ENCODE results near the gene CCDC152. TPM values are rescaled to one million over a fixed set of nuclear protein-coding genes. Genes with fewer than 3 reads are reported as not detected.
A peak's percentile ranks its signal among the peaks of the same experiment; 100 is the strongest.
"Not testable (repeated sequence)": the region's sequence is repeated elsewhere in the genome, so short reads cannot be mapped to it uniquely, and the experiment has no call there.

The CCDC152 gene
- total RNA-seq, 1 donor from 2014 or later, result 5.2 TPM

DNA sequence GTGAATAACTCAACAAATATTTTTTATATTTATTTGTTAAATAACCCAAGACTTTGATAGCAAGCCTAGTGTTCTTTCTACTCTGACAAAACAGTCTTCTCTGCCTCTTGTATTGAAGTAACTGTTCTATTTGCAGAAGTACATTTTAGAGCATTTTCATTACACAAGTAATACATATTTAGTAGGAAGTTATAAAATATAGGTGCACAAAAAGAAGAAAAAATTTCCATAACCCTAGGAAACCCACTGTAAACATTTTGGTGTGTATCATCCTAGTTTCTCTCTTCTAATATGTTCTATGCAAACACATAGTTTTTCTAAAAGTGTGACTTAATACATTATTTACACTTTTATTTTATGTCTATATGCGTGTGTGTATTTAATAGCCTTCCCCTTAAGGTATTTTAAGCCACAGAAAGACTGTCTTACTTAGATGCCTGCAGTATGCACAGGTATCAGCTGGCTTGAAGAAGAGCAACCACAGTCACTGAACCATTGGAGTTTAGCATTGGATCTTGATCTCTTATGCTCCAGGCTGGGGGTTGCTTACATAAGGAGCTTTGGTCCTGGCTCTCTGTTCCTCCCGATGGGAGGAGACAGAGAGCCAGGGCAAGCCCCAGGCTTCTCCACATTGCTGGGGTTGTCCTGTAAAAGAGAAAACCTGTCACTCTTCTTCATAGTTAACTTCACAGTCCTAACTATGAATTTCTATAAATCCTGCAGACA is 51.3 kb downstream of the CCDC152 start:
- no peak for DNase-seq (ENCODE audit: low spot score)
- intact Hi-C loops (cut with DNase I), result loop anchor here (10.0 kb wide), 1 partner anchor 77 kb away; no protein-coding TSS in a partner anchor
- ATAC-seq, result peak; percentile 14

DNA sequence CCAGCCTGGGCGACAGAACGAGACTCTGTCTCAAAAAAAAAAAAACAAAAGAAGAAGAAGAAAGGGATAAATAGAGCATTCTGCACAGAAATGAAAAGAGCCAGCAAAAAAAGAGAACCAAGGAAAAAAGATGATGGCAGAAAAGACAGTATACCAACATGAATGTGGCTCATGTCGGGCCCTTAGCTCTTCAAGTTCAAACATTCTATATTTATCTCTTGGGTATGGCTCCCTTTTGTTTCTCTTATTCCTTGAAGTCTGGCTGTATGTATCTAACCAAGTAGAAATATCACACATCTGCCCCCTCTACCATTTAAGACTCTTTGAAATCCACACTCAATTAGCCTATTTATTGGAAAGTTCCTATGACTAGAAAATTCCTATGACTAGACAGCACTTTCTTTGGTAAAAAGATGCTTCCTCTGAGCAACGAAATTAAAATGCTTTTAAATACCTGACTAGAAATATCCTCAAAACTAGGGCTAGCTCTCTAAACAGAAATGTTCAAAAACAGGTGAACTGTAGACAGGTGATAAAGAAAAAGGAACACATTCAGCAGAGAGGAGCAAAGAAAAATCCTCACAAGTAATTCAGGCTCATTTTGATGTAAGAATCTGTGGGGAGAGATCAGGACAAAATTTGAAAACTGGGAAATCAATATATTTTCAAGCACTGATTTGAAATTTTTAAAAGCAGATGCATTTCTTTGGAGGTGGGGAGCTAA is 52.4 kb downstream of the CCDC152 start:
- intact Hi-C loops (cut with DNase I), result loop anchor here (10.0 kb wide), 1 partner anchor 76 kb away; no protein-coding TSS in a partner anchor
- ATAC-seq (no peak), DNase-seq (ENCODE audit: low spot score) (no peak)

DNA sequence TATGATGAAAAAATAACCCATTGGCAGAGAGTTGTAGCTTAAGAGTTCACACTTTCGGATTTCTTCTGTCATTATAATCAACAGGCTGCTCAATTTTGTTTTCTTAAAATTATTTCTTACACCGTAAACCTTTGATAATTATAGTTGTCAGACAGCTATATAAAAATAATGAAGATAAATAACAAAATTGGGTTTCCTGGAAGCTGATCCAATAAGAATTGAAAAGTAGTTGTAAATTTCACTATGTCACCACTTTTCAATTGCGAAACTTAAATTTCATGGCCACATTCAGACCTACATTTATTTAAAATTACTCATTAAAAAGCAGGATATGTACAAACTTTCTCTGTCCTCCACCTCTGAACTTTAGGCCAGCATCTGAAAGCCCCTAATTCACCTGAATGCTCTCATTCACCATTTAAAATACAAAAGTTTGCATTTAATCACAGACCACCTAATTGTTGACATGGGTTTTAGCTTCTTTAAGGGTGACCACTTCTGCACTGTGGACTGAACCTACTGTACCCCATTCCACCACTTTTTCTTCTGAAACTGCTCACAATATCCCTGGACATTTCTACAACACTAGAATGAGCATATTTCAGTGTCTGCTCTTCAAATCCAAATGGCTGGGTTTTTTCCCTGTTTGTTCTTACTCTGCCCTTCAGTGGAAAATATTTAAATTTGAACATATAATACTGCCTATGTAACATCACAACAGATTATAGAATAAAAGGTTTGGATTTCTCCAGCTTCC is 54.4 kb downstream of the CCDC152 start:
- ATAC-seq, result peak; percentile 43
- no peak for DNase-seq (ENCODE audit: low spot score)
- intact Hi-C loops (cut with DNase I), result no loop called here

DNA sequence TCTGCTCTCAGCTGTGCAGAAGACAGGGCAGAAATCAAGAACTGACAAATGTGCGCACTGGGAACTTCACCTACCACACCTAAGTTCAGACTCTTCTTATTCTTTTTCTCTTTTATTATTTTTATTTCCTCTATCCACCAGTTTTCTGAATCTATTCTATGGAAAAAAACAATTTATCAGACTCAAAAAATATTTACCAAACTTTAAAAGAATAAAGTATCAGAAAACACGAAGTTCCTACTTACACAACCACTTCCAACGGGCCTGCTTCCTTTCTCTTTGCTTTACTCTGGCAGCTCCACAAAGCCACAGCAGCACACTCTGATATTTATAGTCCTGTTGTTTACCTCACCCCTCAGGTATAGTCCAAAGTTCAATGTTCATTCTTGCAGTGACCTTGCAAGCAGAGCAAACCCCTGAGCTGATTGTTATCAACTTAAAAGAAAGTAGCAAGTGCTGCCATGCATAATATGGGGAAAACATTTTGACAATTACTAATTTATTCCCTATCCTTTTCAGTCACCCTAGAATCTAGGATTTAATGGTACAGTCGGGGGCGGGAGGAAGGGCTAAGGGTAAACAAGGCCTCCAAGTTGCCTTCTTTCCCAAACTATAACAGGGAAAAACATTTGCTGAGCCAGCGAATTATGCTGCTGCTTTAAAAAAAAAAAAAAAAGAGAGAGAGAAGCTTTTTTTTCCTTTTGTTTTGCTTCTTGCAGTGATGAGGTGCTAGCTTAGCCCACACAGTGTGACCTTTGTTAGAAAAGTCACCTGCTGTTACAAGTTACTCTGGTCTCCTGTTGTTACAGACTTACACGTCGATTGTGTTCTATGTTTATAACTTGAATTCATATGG is 55.2 kb downstream of the CCDC152 start, which contains the start of gene SELENOP:
Gene SELENOP (minus strand): TSS at position 302 of the 856 bp plus-strand sequence. CDS start 3,539 bp downstream, outside the sequence.
- peak; percentile 72 for DNase-seq (ENCODE audit: low spot score)
- intact Hi-C loops (cut with DNase I), result no loop called here
- ATAC-seq, result peak; percentile 96

DNA sequence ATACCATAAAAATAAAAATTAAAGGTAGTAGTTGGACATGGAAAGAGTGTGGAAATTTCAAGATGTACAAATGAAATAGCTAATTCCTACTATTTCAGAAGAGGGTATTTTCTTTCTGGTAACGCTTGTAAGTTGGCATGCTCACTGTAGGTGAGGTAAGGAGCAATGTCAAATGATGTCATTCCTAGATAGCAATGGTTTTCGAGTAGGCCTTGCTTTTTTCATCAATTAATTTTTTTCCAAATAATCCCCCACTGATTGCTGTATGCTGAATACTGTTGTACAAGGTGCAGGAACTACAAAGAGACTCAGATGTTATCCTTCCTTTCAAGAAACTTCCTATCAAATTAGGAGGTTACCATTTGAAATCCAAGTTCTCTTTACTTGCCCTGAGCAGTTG is 56.0 kb downstream of the CCDC152 start:
- intact Hi-C loops (cut with DNase I), result no loop called here
- DNase-seq (ENCODE audit: low spot score), result no peak

DNA sequence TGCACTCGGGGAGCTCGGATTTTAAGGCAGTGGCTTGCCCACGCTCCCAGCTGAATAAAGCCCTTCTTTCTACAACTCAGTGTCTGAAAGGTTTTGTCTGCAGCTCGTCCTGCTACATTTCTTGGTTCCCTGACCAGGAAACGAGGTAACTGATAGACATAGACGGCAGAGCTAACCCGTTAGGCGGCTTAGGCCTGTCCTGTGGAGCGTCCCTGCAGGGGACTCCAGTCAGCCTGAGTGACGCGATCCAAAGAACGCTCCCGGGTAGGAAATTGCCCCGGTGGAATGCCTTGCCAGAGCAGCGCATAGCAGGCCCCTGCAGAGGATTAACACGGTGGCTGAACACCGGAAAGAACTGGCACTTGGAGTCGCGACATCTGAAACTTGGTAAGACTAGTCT is 56.9 kb downstream of the CCDC152 start:
- DNase-seq (ENCODE audit: low spot score), result peak; percentile 53
- no peak for ATAC-seq
- intact Hi-C loops (cut with DNase I), result no loop called here

More for the DNA sequence above, 56.0 kb downstream of the CCDC152 start:
- ATAC-seq, result no peak

DNA sequence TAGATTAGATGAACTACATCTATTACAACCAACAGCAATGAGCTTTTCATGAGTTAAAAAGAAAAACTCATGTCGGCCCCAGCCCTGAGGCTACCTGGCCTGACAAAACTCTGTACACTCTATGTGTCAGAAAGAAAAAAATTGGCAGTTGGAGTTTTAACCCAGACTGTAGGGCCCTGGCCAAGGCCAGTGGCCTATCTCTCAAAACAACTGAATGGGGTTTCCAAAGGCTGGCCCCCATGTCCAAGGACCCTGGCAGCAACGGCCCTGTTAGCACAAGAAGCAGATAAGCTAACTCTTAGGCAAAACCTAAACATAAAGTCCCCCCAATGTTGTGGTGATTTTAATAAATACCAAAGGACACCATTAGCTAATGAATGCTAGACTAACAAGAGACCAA is 59.9 kb downstream of the CCDC152 start:
- intact Hi-C loops (cut with DNase I); ATAC-seq; DNase-seq (ENCODE audit: low spot score): not testable (repeated sequence)

DNA sequence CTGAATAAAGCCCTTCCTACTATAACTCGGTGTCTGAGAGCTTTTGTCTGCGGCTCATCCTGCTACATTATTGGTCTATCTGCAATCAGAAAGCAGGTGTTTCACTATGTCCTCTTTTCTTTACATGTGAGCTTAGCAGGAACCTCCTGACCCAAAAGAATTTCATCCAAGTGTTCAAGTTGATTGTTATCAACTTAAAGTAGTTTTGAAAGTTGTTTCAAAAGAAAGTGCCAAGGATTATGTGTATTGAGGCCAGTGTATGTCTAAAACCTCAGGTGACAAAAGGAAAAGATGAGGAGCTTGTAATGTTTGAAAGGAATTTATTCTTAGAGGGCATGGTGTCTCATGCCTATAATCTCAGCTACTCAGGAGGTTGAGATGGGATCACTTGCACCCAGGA is 63.1 kb downstream of the CCDC152 start:
- DNase-seq (ENCODE audit: low spot score) (no peak), ATAC-seq (no peak)
- intact Hi-C loops (cut with DNase I), result no loop called here

DNA sequence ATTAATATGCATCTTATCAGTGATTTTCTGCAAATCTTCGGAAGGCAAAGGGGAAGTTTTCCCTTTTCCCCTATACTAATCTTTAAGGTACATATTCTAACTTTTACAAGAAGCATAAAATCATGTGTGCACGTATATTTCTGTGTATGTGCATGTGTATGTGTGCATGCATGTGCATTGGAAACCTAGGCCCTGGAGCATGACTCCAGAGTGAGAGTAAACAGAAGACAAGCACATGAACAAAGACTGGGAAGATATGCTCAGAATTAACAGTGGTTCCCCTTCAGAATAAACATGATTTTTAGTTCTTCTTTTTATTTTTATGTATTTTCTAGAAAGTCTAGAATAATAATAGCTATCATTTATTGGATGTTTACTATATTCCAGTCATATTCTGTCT is 65.9 kb downstream of the CCDC152 start:
- ATAC-seq, result no peak
- intact Hi-C loops (cut with DNase I), result no loop called here
- no peak for DNase-seq (ENCODE audit: low spot score)

DNA sequence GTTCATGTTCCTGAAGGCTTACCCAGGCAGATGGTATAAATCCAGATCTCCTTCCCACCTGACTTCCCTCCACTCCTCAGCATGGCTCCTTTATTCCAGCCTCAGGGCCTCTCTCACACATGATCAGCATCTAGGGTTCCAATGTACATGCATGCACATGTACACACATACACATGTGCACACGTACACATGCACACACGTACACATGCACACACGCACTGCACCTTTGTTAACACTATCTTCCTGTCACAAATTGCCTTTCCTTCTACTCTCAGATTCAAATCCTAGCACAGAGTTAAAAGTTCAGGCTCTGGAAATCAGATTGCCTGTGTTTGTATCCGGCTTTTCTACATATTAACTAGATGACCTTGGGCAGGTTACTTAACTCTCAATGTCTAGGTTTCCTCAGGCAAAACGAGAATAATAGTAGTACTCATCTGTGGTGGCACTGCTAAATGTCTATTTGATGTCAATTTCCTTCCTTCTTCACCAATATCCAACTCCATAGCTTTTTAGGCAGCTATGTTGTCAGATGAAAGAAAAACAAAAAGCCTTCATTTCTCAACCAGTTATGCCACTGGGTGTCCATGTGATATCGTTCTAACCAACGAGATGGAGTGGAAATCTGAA is 67.8 kb downstream of the CCDC152 start:
- no peak for ATAC-seq
- intact Hi-C loops (cut with DNase I), result no loop called here

DNA sequence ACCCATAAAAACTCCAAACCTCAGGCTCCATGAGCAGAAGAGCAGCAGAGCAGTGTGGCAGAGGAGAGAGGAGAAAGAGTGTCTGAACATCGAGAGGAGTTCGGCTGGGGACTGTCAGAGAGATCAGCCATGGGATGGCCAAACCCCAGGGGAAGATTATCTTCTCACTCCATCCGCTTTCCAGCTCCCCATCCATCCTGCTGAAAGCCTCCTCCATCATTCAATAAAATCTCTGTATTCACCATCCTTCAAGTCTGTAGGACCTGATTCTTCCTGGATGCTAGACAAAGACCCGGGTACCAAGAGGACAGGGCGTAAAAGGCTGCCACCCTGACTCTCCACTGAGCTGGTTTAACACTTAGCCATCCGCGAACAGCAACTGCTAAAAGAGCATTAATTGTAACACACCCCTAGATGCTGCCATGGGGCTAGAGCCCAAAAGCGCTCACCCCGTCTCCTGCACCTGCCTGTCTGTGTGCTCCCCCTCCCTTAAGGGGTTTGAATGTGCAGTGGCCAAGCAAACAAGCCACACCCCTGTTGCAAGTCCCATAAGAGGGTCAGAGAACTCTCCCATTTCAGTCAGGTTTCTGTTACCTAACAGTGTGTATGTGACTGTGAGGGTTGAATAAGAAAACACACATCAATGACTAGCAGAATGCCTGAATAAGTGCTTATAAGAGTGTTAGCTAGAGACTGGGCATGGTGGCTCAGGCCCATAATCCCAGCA is 69.0 kb downstream of the CCDC152 start:
- ATAC-seq (no peak), DNase-seq (ENCODE audit: low spot score) (no peak)
- intact Hi-C loops (cut with DNase I), result no loop called here

More for the DNA sequence above, 67.8 kb downstream of the CCDC152 start:
- DNase-seq (ENCODE audit: low spot score), result no peak

DNA sequence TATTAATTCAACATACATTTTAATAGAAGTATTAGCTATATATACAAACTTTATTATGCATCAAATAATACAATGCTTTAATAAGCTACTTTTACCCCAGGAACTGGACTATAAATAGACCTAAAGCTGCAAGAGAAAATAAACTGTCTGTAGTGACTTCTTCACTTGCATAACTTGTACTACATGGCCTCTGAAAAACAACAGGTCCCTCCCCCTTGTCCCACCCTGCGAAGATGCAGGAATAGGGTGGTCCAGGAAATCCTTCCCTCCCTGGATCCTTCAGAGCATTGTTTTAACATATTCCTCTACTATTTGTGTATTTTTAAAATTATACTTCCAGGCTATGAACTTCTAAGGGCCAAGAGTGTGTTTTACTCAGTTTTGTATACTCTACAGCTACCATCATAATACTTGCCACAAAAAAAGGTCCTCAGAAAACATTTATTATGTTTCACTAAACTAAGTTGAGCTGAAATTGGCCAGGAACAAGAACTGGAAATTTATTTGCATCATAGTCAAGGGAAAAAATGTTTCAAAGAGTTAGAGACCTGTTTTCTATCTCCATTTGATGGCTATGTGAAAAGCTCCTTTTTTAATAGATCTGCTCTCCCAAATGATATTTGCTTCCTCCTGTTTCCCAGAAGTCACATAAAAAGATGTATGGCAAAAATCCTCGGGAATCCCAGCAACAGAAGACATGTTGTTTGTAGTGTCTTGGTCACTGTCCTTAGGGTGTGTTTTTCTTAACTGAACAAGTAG is 70.3 kb downstream of the CCDC152 start:
- no peak for DNase-seq (ENCODE audit: low spot score)
- ATAC-seq, result no peak
- intact Hi-C loops (cut with DNase I), result no loop called here

DNA sequence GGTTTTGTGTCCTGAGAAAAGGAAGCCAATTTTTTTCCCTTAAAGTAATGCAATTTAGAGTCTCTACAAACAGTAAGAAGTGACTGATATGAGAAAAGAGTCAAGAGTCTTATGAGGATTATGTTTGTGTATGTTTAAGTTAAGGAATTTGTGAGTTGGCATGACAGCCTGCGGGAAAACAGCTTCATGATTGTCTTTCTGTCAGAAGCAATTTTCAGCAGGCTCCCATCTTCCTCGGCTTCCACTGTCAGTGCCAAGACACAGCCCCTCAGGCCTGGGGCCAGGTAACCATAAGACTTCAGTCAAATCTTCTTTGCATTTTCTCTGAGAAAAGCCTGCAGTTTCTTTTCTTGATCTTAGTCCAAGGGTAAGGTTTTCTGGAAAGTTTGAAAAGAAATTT is 72.1 kb downstream of the CCDC152 start:
- intact Hi-C loops (cut with DNase I), result no loop called here
- no peak for ATAC-seq
- DNase-seq (ENCODE audit: low spot score), result no peak

DNA sequence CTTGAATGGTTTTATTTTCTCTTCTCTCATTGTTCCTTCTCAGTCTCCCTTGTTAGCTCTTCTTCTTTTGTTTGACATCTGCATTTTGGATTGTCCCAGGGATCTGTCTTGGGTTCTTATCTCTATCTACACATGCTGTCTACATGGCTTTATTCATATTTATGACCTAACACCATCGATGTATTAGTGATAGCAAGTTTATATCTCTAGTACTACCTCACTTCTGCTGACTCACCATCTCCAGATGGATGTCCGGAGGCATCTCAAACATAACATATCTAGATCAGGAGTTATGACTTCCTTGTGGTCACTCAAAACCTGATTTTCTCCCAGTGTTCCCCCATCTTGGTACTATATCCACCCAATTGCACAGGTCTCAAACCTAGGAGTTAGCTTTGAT is 74.3 kb downstream of the CCDC152 start:
- DNase-seq (ENCODE audit: low spot score) (no peak), ATAC-seq (no peak)
- intact Hi-C loops (cut with DNase I), result no loop called here

DNA sequence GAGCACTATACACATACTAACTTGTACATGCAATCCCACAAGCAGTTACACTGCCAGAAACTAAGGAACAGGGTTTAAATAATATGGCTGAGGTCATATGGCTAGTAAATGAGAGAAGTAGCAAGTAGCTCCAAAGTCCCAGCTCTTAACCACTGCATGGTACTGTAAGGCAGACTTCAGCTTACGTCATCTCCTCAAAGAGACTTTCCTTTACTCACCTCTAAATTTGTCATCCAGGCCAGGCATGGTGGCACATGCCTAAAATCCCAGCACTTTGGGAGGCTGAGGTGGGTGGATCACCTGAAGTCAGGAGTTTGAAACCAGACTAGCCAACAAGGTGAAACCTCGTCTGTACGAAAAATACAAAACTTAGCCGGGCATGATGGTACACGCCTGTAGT is 75.4 kb downstream of the CCDC152 start:
- DNase-seq (ENCODE audit: low spot score) (no peak), ATAC-seq (no peak)
- intact Hi-C loops (cut with DNase I), result no loop called here

DNA sequence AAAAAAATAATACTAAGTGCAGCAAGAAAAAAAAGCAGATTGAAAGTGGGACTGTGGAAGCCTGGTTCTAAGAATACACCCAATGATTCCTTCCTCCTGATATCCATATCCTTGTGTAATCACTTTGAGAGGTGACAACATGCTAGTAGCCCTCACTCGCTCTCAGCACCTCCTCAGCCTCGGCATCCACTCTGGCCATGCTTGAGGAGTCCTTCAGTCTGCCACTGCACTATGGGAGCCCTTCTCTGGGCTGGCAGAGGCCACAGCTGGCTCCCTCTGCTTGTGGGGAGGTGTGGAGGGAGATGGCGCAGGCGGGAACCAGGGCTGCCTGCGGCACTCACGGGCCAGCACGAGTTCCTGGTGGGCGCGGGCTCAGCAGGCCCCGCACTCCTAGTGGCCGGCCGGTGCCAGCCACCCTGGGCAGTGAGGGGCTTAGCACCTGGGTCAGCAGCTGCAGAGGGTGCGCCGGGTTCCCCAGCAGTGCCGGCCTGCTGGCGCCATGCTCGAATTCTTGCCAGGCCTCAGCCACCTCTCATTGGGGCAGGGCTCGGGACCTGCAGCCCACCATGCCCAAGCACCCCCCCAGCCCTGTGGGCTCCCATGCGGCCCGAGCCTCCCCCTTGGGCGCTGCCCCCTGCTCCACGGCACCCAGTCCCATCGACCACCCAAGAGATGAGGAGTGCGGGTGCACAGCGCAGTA is 79.6 kb downstream of the CCDC152 start:
- intact Hi-C loops (cut with DNase I), result no loop called here
- DNase-seq (ENCODE audit: low spot score) (no peak), ATAC-seq (no peak)

Measured in sciatic nerve (tissue), 2 donors.